Vagina (tissue), 2 donors: Measurements from ENCODE around the gene KLF4.

Experiments
- POLR2A ChIP-seq, 2 donors: fragments of 450-650 bp; IDR thresholded peaks; one replicate each; pipeline ENCODE4 v1.6.1; 2017; ENCODE audit warnings: antibody characterized with exemption in 2 of 2, mild to moderate bottlenecking in 2 of 2, moderate library complexity in 2 of 2
- POLR2AphosphoS5 ChIP-seq, 2 donors: sonication (generic); formaldehyde crosslinking; IDR thresholded peaks; one replicate each; pipeline ENCODE4 v1.9.0; 2017; ENCODE audit warnings: antibody characterized with exemption in 2 of 2, mild to moderate bottlenecking in 2 of 2, low read depth in 1 of 2; ENCODE audit not compliant: insufficient read depth in 1 of 2
- TF ChIP-seq, protein P1 (sequence below), 3 experiments: fragments of 450-650 bp in 2 of 3; fragments of 200-600 bp in 1 of 3; sonication (generic) in 1 of 3; IDR thresholded peaks; one replicate each; pipeline ENCODE4 v1.5.1; 2017 to 2019; ENCODE audit warnings: antibody characterized with exemption in 3 of 3, mild to moderate bottlenecking in 2 of 3, moderate library complexity in 2 of 3

DNA sequence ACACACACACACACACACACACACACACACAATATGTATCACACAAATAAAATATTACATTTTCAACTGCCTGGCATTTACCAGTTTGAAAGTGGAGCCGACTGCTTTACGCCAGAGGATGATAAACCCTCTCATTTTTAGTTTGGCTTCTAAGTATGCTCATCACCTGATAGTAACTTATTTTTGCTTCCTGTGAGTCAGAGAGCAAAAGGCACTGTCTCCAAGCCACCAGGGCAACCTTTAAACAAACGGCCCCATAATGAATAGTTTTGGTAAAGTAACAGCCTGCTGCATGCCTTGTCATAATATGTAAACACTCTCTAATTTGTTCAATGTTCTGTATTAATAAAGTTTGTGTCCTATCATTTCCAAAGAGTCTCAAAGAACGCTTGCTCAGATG lies 26.9 kb downstream of the KLF4 start:
- TF ChIP-seq, protein P1, sequence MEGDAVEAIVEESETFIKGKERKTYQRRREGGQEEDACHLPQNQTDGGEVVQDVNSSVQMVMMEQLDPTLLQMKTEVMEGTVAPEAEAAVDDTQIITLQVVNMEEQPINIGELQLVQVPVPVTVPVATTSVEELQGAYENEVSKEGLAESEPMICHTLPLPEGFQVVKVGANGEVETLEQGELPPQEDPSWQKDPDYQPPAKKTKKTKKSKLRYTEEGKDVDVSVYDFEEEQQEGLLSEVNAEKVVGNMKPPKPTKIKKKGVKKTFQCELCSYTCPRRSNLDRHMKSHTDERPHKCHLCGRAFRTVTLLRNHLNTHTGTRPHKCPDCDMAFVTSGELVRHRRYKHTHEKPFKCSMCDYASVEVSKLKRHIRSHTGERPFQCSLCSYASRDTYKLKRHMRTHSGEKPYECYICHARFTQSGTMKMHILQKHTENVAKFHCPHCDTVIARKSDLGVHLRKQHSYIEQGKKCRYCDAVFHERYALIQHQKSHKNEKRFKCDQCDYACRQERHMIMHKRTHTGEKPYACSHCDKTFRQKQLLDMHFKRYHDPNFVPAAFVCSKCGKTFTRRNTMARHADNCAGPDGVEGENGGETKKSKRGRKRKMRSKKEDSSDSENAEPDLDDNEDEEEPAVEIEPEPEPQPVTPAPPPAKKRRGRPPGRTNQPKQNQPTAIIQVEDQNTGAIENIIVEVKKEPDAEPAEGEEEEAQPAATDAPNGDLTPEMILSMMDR (IDR thresholded peaks at IDR 0.05), result no peak
- TF ChIP-seq POLR2A (IDR thresholded peaks at IDR 0.05) (no peak), POLR2AphosphoS5 (IDR thresholded peaks at IDR 0.05; ENCODE audit: insufficient read depth in 1 of 2, low read depth in 1 of 2) (no peak)
